ENCODE data around the gene POM121C. TPM values are rescaled to one million over a fixed set of nuclear protein-coding genes. Genes with fewer than 3 reads are reported as not detected.
A peak's percentile ranks its signal among the peaks of the same experiment; 100 is the strongest.
"Not testable (repeated sequence)": the region's sequence is repeated elsewhere in the genome, so short reads cannot be mapped to it uniquely, and the experiment has no call there.

The POM121C gene
- total and polyA plus RNA-seq, 2 of the 13 experiments (the other 11 are each of a cell fraction or from before 2014, with no cell fraction given) = 7.3 to 20.2 TPM

DNA sequence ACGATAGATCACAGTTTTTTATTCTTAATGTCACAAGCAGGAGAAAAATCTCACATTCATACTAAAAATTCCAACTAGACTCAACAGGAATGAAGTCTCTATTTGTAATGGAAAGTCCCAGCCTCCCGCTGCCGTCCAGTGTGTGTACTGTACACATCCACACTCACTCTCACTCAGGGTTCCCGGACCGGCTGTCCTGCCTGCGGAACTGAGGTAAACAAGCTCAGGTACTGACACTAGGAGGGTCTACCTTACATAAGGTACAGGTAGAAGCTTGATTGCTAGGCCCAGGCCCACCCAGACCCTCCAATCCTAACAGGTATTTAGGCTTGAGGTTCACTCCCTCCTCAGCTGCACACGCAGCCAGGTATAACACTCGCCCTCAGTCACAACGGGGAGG, 69.3 kb downstream of the POM121C start:
- CTCF ChIA-PET (ENCODE audit: low intra/inter-chr PET ratio, low total read pairs); in situ Hi-C loops (cut with HindIII; ENCODE audit: extremely low pct_ligation_motif_present, low pct_unique_long_range_greater_than_20kb): not testable (repeated sequence)

DNA sequence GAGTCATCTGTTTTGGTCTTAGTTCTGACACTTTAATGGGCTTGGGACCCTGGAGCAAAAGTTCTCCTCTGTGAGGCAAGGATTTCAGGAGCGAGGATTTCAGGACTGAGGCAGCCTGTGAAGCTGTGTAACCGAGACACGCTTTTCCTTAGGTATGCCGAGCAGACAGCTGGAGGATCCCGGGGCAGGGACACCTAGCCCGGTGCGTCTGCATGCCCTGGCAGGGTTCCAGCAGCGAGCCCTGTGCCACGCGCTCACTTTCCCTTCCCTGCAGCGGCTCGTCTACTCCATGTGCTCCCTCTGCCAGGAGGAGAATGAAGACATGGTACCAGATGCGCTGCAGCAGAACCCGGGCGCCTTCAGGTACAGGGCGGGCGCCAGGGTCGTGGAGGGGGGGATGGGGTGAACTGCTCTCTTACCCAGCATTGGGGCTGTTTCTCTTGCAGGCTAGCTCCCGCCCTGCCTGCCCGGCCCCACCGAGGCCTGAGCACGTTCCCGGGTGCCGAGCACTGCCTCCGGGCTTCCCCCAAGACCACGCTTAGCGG, 70.2 kb downstream of the POM121C start:
- FAIRE-seq; intact Hi-C loops (cut with micrococcal nuclease; ENCODE audit: unreplicated experiment): not testable (repeated sequence)

More for the DNA sequence above, 69.3 kb downstream of the POM121C start:
- FAIRE-seq; H3K4me1 ChIP-seq (ENCODE audit: insufficient read depth, low read length); DNase-seq (ENCODE audit: low spot score); intact Hi-C loops (cut with micrococcal nuclease; ENCODE audit: unreplicated experiment); BruUV-seq (replicated peaks); ATAC-seq; H3K4me2 ChIP-seq (ENCODE audit: low read depth, low read length); H3K4me3 ChIP-seq (replicated peaks in 1 of 3; ENCODE audit: insufficient read depth in 1 of 3, low read depth in 2 of 3, low read length in 3 of 3); POLR2A ChIA-PET; H3K36me3 ChIP-seq (replicated peaks in 1 of 2; ENCODE audit: control insufficient read depth in 1 of 2, insufficient read depth in 2 of 2, low read length in 2 of 2); H2AFZ ChIP-seq (ENCODE audit: low read length); H3K79me2 ChIP-seq (ENCODE audit: insufficient read depth, low read length); H3K9ac ChIP-seq (ENCODE audit: insufficient read depth, low read depth, low read length); H3K27ac ChIP-seq (ENCODE audit: extremely low read length, insufficient read depth, low read length); H3K27me3 ChIP-seq (ENCODE audit: control insufficient read depth in 1 of 2, insufficient read depth in 2 of 2, low read length in 2 of 2); H4K20me1 ChIP-seq (ENCODE audit: insufficient read depth, low read length); H3K9me3 ChIP-seq (ENCODE audit: low read length): not testable (repeated sequence)
- 0 out of 2 replicates have a peak, but pooled peaks have one; percentile 19 for TF ChIP-seq POLR2AphosphoS5 (IDR thresholded peaks at IDR 0.05; ENCODE audit: low read depth, low read length)
- WGBS (ENCODE audit: low lambda C conversion rate) = 96% methylated on average over 8 of the region's 9 CpGs

DNA sequence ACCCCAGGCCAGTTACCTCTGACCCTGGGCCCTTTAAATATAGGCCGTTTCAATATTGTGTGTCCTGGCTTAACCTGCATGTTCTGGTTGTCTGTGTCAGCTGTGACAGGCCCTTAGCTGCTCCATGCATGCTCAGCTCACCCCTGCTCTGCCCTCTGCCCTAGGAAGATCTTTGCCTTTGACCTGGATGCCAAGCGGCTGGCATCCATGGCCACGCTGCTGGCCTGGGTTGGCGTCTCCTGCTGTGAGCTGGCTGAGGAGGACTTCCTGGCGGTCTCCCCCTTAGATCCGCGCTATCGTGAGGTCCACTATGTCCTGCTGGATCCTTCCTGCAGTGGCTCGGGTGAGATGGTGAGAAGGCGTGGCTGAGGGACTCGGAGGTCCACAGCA, 70.7 kb downstream of the POM121C start:
- WGBS (ENCODE audit: low lambda C conversion rate) = 97% methylated on average over 7 of the region's 11 CpGs
- H3K9me3 ChIP-seq (ENCODE audit: low read length); H4K20me1 ChIP-seq (ENCODE audit: insufficient read depth, low read length); H3K9ac ChIP-seq (ENCODE audit: insufficient read depth, low read depth, low read length); POLR2A ChIA-PET; H2AFZ ChIP-seq (ENCODE audit: low read length); H3K4me2 ChIP-seq (ENCODE audit: low read depth, low read length); FAIRE-seq; H3K4me3 ChIP-seq (replicated peaks in 1 of 3; ENCODE audit: insufficient read depth in 1 of 3, low read depth in 2 of 3, low read length in 3 of 3); H3K27ac ChIP-seq (ENCODE audit: extremely low read length, insufficient read depth, low read length); H3K27me3 ChIP-seq (ENCODE audit: control insufficient read depth in 1 of 2, insufficient read depth in 2 of 2, low read length in 2 of 2); H3K36me3 ChIP-seq (replicated peaks in 1 of 2; ENCODE audit: control insufficient read depth in 1 of 2, insufficient read depth in 2 of 2, low read length in 2 of 2); in situ Hi-C loops (cut with HindIII; ENCODE audit: extremely low pct_ligation_motif_present, low pct_unique_long_range_greater_than_20kb); DNase-seq (ENCODE audit: low spot score); H3K79me2 ChIP-seq (ENCODE audit: insufficient read depth, low read length); ATAC-seq; BruUV-seq (replicated peaks); H3K4me1 ChIP-seq (ENCODE audit: insufficient read depth, low read length); CTCF ChIA-PET (ENCODE audit: low intra/inter-chr PET ratio, low total read pairs); intact Hi-C loops (cut with micrococcal nuclease; ENCODE audit: unreplicated experiment): not testable (repeated sequence)

More for the DNA sequence above, 70.2 kb downstream of the POM121C start:
- H3K27ac ChIP-seq (ENCODE audit: extremely low read length, insufficient read depth, low read length); DNase-seq (ENCODE audit: low spot score); H3K27me3 ChIP-seq (ENCODE audit: control insufficient read depth in 1 of 2, insufficient read depth in 2 of 2, low read length in 2 of 2); H3K4me2 ChIP-seq (ENCODE audit: low read depth, low read length); POLR2A ChIA-PET; H2AFZ ChIP-seq (ENCODE audit: low read length); H4K20me1 ChIP-seq (ENCODE audit: insufficient read depth, low read length); ATAC-seq; CTCF ChIA-PET (ENCODE audit: low intra/inter-chr PET ratio, low total read pairs); H3K36me3 ChIP-seq (replicated peaks in 1 of 2; ENCODE audit: control insufficient read depth in 1 of 2, insufficient read depth in 2 of 2, low read length in 2 of 2); BruUV-seq (replicated peaks); in situ Hi-C loops (cut with HindIII; ENCODE audit: extremely low pct_ligation_motif_present, low pct_unique_long_range_greater_than_20kb); H3K9ac ChIP-seq (ENCODE audit: insufficient read depth, low read depth, low read length); H3K9me3 ChIP-seq (ENCODE audit: low read length); H3K4me1 ChIP-seq (ENCODE audit: insufficient read depth, low read length); H3K79me2 ChIP-seq (ENCODE audit: insufficient read depth, low read length); H3K4me3 ChIP-seq (replicated peaks in 1 of 3; ENCODE audit: insufficient read depth in 1 of 3, low read depth in 2 of 3, low read length in 3 of 3): not testable (repeated sequence)
- 99% methylated on average over 13 of the region's 27 CpGs for WGBS (ENCODE audit: low lambda C conversion rate)

Data from HepG2 (cell line).